Measurements from ENCODE around the gene LONRF3.

GRCh38 chrX:118977424-118977823 lies 3.0 kb downstream of the LONRF3 start:
- TF ChIP-seq CTCF (IDR thresholded peaks at IDR 0.05) (no peak), EP300 (IDR thresholded peaks at IDR 0.05) (no peak), POLR2A (IDR thresholded peaks at IDR 0.05) (no peak)
